NB4 (cell line): ENCODE data around the gene SIGLEC12.

Experiments
- POLR2A ChIP-seq: IDR thresholded peaks from 2 replicates; pipeline ENCODE4 v1.6.1; 2011; ENCODE audit warnings: mild to moderate bottlenecking; ENCODE audit not compliant: insufficient read length; ENCODE audit errors: extremely low read depth
- TF ChIP-seq, protein P1 (sequence below): IDR thresholded peaks from one replicate; pipeline ENCODE4 v1.5.1; 2012; ENCODE audit warnings: low read depth, low read length
- TF ChIP-seq, protein P2 (sequence below): IDR thresholded peaks from 2 replicates; pipeline ENCODE4 v1.6.1; 2011; ENCODE audit warnings: low read depth, low read length

DNA sequence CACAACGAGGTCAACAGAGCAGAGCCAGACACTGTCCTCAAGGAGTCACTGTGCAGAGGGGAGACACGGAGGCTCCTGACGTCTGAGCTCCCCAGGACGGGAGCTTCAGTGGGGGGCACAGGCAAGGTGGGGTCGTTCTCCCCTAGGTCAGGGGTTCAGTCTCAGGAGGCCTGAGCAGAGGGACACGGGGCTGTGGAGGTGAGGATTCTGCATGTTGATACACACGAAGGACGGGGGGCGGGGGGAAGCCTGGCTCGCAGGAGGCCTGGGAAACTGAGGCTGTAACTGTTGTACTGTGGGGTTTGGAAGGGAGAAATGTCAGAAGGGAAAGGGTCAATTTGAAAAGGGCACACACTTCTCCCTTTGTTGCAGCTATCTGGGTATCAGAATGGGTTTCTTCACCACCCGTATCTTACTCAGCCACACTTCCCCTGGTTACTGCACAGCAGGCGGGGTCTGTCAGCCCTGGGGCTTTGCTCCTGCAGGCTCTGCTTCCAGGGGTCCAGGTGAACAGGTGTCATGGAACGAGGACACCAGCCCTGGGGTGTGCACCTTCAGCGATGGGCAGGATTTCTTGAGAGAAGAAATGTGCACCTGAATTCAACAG, 42.6 kb downstream of the SIGLEC12 start:
- TF ChIP-seq, protein P1, sequence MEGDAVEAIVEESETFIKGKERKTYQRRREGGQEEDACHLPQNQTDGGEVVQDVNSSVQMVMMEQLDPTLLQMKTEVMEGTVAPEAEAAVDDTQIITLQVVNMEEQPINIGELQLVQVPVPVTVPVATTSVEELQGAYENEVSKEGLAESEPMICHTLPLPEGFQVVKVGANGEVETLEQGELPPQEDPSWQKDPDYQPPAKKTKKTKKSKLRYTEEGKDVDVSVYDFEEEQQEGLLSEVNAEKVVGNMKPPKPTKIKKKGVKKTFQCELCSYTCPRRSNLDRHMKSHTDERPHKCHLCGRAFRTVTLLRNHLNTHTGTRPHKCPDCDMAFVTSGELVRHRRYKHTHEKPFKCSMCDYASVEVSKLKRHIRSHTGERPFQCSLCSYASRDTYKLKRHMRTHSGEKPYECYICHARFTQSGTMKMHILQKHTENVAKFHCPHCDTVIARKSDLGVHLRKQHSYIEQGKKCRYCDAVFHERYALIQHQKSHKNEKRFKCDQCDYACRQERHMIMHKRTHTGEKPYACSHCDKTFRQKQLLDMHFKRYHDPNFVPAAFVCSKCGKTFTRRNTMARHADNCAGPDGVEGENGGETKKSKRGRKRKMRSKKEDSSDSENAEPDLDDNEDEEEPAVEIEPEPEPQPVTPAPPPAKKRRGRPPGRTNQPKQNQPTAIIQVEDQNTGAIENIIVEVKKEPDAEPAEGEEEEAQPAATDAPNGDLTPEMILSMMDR: no peak
- TF ChIP-seq, protein P2, sequence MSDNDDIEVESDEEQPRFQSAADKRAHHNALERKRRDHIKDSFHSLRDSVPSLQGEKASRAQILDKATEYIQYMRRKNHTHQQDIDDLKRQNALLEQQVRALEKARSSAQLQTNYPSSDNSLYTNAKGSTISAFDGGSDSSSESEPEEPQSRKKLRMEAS: no peak
- no peak for TF ChIP-seq POLR2A
